GM10248 (cell line): ENCODE data around the gene RIN1.
"Not testable (repeated sequence)": the region's sequence is repeated elsewhere in the genome, so short reads cannot be mapped to it uniquely, and the experiment has no call there.

Experiments
- CTCF ChIA-PET: fragments of 300-600 bp; sonication (Branson Sonifier 250); formaldehyde crosslinking; extraction: SDS; loops from one replicate; lab custom pipeline; 2021; ENCODE audit warnings: antibody characterized with exemption; lab: Yijun Ruan, JAX
- POLR2A ChIA-PET: fragments of 350-650 bp; sonication (Branson Sonifier 250); formaldehyde crosslinking; extraction: SDS; loops from one replicate; lab custom pipeline; 2020; ENCODE audit warnings: antibody characterized with exemption; lab: Yijun Ruan, JAX
- DNase-seq: peaks from one replicate; pipeline ENCODE4 v3.0.0; 2012; ENCODE audit errors: extremely low spot score
- TF ChIP-seq, protein P1 (sequence below): IDR thresholded peaks from 2 replicates; pipeline ENCODE4 v1.5.1; 2012; ENCODE audit warnings: mild to moderate bottlenecking, low read depth; ENCODE audit errors: extremely low read depth, missing control alignments, control extremely low read depth

The RIN1 gene

DNA sequence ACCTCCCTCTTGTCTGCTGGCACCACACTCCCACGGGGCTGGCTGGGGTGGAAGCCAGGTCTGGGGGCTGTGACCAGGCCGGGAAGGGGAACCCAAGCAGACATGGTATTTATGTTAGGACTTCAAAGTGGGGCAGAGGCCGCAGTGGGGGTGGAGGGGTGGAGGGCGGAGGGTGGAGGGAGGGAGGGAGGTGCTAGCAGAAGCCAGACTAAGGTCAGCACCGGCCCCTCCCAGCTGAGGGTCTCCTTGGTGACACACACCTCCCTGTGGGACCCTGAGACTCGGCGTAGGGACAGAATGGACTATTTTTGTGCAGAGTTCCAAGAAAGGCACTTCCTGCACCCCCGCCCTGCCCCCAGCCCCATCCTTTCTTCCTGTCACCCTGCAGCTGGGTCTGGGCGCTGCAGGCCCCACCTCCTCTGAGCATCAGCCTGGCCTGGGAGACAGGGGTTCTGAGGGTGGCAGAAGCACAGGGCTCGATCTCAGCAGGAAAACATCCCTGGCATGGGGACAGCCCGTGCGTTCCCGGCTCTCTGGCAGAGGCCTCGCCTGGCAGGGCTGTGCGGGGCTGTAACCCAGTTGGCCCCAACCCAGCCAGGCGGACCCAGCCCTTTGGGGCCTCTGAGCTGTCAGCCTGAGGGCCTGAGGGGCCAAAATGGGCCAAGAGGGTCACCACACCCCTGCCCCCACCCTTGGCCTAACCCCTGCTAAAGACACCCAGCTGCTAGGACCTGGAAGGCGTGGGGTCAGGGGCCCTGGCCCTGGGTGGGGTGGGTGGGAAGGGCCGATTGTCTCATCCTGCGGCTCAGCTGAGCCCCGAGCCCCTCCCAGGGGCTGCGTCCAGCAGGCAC lies 9.7 kb downstream of the RIN1 start:
- TF ChIP-seq, protein P1, sequence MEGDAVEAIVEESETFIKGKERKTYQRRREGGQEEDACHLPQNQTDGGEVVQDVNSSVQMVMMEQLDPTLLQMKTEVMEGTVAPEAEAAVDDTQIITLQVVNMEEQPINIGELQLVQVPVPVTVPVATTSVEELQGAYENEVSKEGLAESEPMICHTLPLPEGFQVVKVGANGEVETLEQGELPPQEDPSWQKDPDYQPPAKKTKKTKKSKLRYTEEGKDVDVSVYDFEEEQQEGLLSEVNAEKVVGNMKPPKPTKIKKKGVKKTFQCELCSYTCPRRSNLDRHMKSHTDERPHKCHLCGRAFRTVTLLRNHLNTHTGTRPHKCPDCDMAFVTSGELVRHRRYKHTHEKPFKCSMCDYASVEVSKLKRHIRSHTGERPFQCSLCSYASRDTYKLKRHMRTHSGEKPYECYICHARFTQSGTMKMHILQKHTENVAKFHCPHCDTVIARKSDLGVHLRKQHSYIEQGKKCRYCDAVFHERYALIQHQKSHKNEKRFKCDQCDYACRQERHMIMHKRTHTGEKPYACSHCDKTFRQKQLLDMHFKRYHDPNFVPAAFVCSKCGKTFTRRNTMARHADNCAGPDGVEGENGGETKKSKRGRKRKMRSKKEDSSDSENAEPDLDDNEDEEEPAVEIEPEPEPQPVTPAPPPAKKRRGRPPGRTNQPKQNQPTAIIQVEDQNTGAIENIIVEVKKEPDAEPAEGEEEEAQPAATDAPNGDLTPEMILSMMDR = no peak
- DNase-seq = no peak
- POLR2A ChIA-PET = no interaction called here
- CTCF ChIA-PET = interaction anchor here (0.8 to 3.7 kb wide), 4 partner anchors 9 to 62 kb away, joined by 3 to 34 read pairs (median 4); no protein-coding TSS in a partner anchor

DNA sequence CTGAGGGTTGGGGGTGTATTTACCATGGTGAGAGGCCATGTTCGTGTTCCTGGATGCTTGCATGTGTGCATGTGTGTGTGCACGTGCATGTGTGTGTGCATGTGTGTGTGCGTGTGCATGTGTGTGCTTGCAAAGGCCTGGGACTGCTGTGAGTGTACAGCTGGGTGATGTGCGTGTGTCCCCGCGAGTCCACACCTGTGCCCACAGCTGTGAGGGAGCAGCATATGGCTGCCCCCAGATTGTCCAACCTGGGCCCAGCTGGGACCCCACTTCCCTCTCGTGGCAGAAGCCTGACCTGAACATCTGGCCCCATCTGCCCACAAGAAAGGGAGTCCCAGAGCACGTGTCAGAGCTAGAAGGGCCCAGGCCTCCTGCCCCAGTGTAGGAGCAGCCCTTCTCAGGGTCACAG lies 11.0 kb downstream of the RIN1 start:
- TF ChIP-seq, protein P1 = no peak
- no peak for DNase-seq
- CTCF ChIA-PET = interaction anchor here (3.7 kb wide), 1 partner anchor 13 kb away, joined by 34 read pairs; no protein-coding TSS in a partner anchor
- POLR2A ChIA-PET = no interaction called here

DNA sequence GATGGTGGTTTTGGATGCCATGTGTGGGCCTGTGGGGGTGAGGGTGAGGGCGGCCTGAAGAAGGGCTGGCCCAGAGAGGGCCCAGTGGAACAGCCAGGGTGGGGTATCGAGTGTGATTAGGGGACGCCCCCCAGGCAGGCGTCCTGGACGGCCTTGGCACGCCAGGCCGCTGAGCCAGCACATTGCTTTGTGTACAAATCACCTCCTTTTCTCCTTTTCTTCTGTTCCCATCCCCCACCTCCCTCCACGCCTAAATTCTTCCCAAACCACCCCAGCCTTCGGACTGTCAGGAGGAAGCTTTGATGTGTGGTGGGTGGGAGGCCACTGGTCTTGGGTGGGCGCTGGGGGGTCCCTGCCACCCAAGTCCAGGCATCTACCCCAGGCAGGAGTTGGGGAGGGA lies 11.6 kb downstream of the RIN1 start:
- CTCF ChIA-PET = interaction anchor here (3.7 kb wide), 1 partner anchor 13 kb away, joined by 34 read pairs; no protein-coding TSS in a partner anchor
- POLR2A ChIA-PET = no interaction called here
- TF ChIP-seq, protein P1 = no peak
- DNase-seq = no peak

DNA sequence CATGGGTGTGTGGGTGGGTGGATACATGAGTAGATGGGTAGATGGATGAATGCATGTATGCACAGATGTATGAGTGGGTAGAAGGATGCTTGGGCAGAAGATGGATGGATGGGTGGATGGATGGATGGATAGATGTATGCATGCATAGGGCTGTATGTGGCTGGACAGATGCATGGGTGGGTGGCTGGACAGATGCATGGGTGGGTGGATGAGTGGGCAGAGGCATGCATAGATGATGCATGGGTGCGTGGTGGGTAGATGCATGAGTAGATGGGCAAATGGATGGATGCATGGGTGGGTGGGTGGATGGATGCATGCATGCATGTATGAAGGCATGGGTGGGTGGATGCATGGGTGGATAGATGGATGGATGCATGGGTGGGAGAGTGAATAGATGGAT lies 12.6 kb downstream of the RIN1 start:
- ChIA-PET CTCF (no interaction called here), POLR2A (no interaction called here)
- no peak for DNase-seq
- TF ChIP-seq, protein P1 = no peak

DNA sequence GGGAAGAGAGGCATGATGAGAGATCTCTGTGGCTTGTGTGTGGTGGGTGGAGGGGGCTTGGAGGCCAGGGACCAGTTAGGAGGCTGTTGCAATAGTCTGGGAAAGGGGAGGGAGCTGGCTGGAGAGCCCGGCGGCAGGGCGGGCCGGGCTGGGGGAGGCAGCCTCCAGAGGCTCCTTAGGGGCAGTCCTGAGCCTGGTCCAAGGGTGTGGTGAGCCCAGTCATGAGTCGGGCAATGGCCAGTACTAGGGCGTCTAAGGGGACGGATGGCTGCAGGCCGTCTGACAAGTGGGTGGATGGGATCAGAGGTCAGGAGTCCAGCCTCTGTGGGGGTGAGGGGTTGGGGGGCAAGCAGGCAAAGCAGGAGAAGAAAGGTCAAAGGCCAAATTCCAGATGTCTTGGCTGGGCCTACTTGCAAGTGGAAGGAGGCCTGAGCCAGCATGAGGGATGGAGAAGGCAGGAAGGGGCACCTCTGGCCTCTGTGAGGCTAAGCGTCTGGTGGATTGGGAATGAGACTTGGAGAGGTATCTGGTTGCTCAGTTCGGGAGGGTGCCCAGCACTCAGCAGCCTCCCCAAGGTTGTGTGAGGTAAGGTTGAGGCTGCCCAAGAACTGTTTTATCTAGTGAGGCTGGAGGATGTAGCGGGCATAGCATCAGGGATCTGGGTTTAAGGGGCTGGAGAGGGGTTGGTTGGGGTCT lies 13.4 kb downstream of the RIN1 start:
- CTCF ChIA-PET = interaction anchor here (1.5 to 1.6 kb wide), 2 partner anchors 12 to 25 kb away, joined by 4 read pairs; no protein-coding TSS in a partner anchor

DNA sequence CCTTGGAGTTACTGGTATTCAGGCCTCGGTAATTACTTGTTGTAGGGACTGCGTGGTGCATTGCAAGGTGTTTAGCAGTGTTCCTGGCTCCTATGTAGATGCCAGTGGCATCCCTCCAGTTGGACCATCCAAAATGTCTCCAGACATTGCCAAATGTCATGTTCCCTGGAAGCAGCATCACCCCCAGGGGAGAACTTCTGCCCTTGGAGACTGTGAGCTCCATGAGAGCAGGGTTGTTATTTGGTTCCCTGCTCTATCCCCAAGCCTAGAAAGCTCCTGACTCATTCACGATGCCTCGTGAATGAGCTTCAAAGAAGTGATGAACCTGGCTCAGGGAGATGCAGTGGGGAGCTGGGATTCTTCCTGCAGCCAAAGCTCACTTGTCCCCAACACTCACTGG lies 14.6 kb downstream of the RIN1 start:
- CTCF ChIA-PET = interaction anchor here (1.3 to 1.6 kb wide), 3 partner anchors 9 to 24 kb away, joined by 4 read pairs; no protein-coding TSS in a partner anchor
- DNase-seq = no peak
- TF ChIP-seq, protein P1 = no peak
- POLR2A ChIA-PET = no interaction called here

More for the DNA sequence above, 13.4 kb downstream of the RIN1 start:
- no peak for DNase-seq
- TF ChIP-seq, protein P1 = no peak
- POLR2A ChIA-PET = no interaction called here

DNA sequence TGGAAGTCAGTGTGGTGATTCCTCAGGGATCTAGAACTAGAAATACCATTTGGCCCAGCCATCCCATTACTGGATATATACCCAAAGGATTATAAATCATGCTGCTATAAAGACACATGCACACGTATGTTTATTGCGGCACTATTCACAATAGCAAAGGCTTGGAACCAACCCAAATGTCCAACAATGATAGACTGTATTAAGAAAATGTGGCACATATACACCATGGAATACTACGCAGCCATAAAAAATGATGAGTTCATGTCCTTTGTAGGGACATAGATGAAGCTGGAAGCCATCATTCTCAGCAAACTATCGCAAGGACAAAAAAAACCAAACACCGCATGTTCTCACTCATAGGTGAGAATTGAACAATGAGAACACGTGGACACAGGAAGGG lies 15.5 kb downstream of the RIN1 start:
- CTCF ChIA-PET, POLR2A ChIA-PET, DNase-seq: not testable (repeated sequence)

DNA sequence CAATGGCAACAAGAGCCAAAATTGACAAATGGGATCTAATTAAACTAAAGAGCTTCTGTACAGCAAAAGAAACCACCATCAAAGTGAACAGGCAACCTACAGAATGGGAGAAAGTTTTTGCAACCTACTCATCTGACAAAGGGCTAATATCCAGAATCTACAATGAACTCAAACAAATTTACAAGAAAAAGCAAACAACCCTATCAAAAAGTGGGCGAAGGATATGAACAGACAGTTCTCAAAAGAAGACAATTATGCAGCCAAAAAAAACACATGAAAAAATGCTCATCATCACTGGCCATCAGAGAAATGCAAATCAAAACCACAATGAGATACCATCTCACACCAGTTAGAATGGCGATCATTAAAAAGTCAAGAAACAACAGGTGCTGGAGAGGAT lies 15.9 kb downstream of the RIN1 start:
- POLR2A ChIA-PET, CTCF ChIA-PET, DNase-seq: not testable (repeated sequence)
